Osteocyte (in vitro differentiated cells): ENCODE measurements around the gene ADIG. TPM values are rescaled to one million over a fixed set of nuclear protein-coding genes. Genes with fewer than 3 reads are reported as not detected.
A peak's percentile ranks its signal among the peaks of the same experiment; 100 is the strongest.

ENCODE experiments used
- DNase-seq: peaks from one replicate; pipeline ENCODE4 v3.0.0; 2021; ENCODE audit warnings: mixed read lengths; ENCODE audit not compliant: unreplicated experiment; ENCODE audit errors: extremely low spot score
- H3K27ac Mint-ChIP-seq: one replicate; pipeline ENCODE4 v1.8.0; 2021; ENCODE audit warnings: mild to moderate bottlenecking, mixed read lengths; ENCODE audit not compliant: unreplicated experiment
- H3K27me3 Mint-ChIP-seq: one replicate; pipeline ENCODE4 v1.8.0; 2021; ENCODE audit warnings: mixed read lengths; ENCODE audit not compliant: unreplicated experiment
- H3K36me3 Mint-ChIP-seq: one replicate; pipeline ENCODE4 v1.8.0; 2021; ENCODE audit warnings: mixed read lengths; ENCODE audit not compliant: unreplicated experiment
- H3K4me1 Mint-ChIP-seq: one replicate; pipeline ENCODE4 v1.8.0; 2021; ENCODE audit warnings: mixed read lengths; ENCODE audit not compliant: unreplicated experiment
- H3K4me3 Mint-ChIP-seq: one replicate; pipeline ENCODE4 v1.8.0; 2021; ENCODE audit warnings: mild to moderate bottlenecking, moderate library complexity, mixed read lengths; ENCODE audit not compliant: unreplicated experiment
- H3K9me3 Mint-ChIP-seq: one replicate; pipeline ENCODE4 v1.8.0; 2021; ENCODE audit warnings: mixed read lengths; ENCODE audit not compliant: unreplicated experiment
- total RNA-seq: library from RNA; stranded (reverse); gene quantifications from 2 replicates; pipeline ENCODE4 v1.2.1, GENCODE V29; 2021
- TF ChIP-seq, protein P1 (sequence below): fragments of 200-600 bp; sonication (generic); IDR thresholded peaks from 2 replicates; pipeline ENCODE4 v1.5.0; 2021; ENCODE audit warnings: antibody characterized with exemption, mild to moderate bottlenecking, moderate library complexity

The ADIG gene
- total RNA-seq, 1 donor from 2014 or later, result not detected

- no peaks in the 10 kb centered on the region for H3K4me1 Mint-ChIP-seq
- peaks cover 8% of the 10 kb centered on the region for H3K27me3 Mint-ChIP-seq
- no peak for DNase-seq
- TF ChIP-seq, protein P1, sequence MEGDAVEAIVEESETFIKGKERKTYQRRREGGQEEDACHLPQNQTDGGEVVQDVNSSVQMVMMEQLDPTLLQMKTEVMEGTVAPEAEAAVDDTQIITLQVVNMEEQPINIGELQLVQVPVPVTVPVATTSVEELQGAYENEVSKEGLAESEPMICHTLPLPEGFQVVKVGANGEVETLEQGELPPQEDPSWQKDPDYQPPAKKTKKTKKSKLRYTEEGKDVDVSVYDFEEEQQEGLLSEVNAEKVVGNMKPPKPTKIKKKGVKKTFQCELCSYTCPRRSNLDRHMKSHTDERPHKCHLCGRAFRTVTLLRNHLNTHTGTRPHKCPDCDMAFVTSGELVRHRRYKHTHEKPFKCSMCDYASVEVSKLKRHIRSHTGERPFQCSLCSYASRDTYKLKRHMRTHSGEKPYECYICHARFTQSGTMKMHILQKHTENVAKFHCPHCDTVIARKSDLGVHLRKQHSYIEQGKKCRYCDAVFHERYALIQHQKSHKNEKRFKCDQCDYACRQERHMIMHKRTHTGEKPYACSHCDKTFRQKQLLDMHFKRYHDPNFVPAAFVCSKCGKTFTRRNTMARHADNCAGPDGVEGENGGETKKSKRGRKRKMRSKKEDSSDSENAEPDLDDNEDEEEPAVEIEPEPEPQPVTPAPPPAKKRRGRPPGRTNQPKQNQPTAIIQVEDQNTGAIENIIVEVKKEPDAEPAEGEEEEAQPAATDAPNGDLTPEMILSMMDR, result no peak
- H3K9me3 Mint-ChIP-seq, result no peaks in the 10 kb centered on the region
- no peak overlapping the region for H3K4me3 Mint-ChIP-seq
- no peaks in the 10 kb centered on the region for H3K36me3 Mint-ChIP-seq
- no peak overlapping the region for H3K27ac Mint-ChIP-seq
These were observed 2.3 kb downstream of the ADIG start for GRCh38 chr20:38583306-38583705.

GRCh38 chr20:38584099-38584763, 3.2 kb downstream of the ADIG start:
- Mint-ChIP-seq H3K27me3 (peaks cover 8% of the 10 kb centered on the region), H3K4me1 (no peaks in the 10 kb centered on the region), H3K36me3 (no peaks in the 10 kb centered on the region), H3K9me3 (no peaks in the 10 kb centered on the region), H3K4me3 (no peak overlapping the region), H3K27ac (no peak overlapping the region)
- TF ChIP-seq, protein P1, result no peak
- DNase-seq, result no peak

DNA sequence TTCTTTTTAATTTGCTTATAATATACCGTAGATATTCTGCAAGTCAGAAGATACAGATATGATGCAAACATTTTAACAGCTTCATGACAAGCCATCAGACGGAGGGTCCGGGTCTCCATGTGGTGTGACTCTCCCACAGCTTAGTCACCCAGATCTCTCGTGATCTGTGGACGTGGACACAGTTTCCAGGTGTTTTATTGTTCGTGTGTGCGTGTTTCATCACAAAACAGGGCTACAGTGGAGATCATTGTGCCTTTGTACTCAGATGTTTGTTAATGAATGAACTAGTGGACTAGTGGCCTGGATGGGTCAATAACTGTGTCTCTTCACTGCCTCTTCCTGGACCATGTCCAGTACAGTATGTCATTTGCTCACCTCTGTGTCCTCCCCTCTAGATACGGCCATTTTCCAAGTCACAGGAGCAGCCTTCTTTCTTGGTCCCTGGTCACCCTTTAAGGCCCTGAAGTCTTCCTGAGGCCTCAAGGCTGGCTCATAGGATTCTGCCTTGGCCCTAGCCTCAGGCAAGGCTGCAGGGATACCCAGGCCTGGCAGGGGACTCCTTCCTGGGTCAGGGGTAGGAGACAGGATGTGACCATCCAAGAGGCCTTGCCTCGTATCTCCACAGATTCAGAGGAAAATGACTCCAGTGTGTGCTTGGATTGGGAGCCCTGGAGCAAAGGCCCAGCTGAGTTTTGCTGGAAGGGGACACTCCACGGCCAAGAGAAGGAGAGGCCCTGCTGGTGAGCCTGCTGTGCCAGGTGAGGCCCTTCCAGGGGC, 4.6 kb downstream of the ADIG start:
- Mint-ChIP-seq H3K4me3 (no peak overlapping the region), H3K4me1 (no peaks in the 10 kb centered on the region), H3K36me3 (no peaks in the 10 kb centered on the region), H3K27ac (no peak overlapping the region), H3K27me3 (peaks cover 8% of the 10 kb centered on the region), H3K9me3 (no peaks in the 10 kb centered on the region)
- no peak for DNase-seq
- TF ChIP-seq, protein P1, result no peak

DNA sequence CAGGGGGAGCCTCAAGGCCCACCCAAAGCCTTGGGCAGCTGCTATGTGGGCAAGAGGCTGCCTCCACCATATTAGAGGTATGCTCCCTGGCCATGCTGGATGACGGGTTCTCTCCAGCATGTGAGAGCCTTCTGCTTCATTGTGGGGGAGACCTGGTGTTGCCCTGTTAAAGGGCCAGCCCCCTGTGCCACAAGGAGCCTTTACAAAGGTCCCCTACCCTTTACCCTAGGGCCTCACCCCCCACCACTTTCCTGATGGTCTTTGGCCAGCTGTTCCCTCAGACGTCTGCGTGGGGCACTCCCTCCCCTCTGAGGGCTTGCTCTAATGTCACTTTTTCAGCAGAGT, 5.2 kb downstream of the ADIG start:
- Mint-ChIP-seq H3K4me3 (no peak overlapping the region), H3K9me3 (no peaks in the 10 kb centered on the region), H3K27ac (no peak overlapping the region), H3K4me1 (no peaks in the 10 kb centered on the region), H3K36me3 (no peaks in the 10 kb centered on the region), H3K27me3 (peaks cover 8% of the 10 kb centered on the region)
- no peak for DNase-seq
- TF ChIP-seq, protein P1, result no peak

GRCh38 chr20:38588303-38588702, 7.3 kb downstream of the ADIG start:
- no peak overlapping the region for H3K4me3 Mint-ChIP-seq
- TF ChIP-seq, protein P1, result no peak
- DNase-seq, result peak; percentile 53
- peaks cover 2% of the 10 kb centered on the region for H3K4me1 Mint-ChIP-seq
- peaks cover 8% of the 10 kb centered on the region for H3K27me3 Mint-ChIP-seq
- H3K9me3 Mint-ChIP-seq, result no peaks in the 10 kb centered on the region
- H3K36me3 Mint-ChIP-seq, result no peaks in the 10 kb centered on the region
- no peak overlapping the region for H3K27ac Mint-ChIP-seq
